HCEC 1CT (cell line): ENCODE results near the gene PRKAR1B.

Experiments
- DNase-seq: peaks from one replicate; pipeline ENCODE4 v3.0.0-alpha.2; 2017

The PRKAR1B gene

DNA sequence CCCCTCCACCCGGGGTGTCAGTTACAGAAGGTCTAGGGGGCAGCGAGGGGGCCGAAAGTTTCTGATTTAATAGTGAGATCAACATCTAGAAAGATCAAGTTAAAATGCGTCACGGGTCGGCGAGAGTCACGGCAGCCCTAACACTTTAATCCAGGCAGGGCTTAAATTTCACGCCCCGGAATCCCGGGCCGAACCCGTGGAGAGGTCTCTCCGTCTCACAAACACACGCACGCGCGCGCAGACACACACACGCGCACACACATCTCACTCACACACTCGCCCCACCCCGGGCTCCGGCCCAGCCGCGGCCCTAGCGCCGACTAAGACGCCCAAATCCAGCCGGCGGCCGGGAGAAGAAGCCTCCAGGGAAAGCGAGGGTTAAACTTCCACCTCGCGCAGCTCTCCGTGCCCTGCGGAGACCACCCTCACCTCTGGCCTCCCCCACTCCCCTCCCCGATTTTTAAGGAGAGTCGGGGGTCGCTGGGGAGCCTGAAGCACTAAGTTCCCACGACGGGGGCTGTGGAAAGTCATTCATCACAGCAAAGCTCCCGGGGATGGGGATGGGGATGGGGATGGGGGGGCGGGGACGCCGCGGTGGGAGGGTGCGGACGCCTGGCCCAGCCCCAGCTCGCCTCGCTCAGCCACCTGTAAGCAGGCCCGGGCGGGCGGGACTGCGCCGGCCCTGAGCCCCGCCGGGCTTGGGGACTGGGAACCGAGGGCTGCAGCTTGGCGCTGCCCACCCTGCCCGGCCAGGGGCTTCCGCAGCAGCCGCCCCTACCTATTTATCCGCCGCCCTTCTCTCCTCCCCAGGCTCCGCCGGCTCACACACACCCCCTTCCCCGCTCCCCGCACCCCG lies 209.1 kb downstream of the PRKAR1B start:
- DNase-seq = peak; percentile 70

GRCh38 chr7:516606-517456 lies 210.2 kb downstream of the PRKAR1B start:
- peak; percentile 78 for DNase-seq

DNA sequence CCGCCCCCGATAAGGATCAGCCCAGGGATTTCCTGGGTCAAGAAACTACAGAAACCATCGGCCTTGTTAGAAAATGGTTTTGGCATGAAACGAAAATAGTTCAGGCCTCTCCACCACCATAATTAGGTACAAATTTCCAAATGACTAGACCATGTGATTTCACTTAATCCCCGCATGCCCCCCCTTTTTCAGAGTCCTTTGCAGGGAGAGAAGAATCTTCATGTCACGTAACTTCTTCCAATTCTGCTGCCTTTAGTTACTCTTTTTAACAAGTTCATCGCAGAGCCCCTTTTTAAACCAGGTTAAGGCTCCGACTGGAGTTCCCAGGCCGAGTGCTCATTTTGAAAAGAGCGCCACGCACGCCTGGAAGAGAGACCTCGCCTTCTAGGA lies 210.9 kb downstream of the PRKAR1B start:
- no peak for DNase-seq

- DNase-seq = no peak
Measured at GRCh38 chr7:515628-516027, 211.5 kb downstream of the PRKAR1B start.

- no peak for DNase-seq
Measured at GRCh38 chr7:514651-515598, 212.2 kb downstream of the PRKAR1B start.

GRCh38 chr7:514242-514641 lies 212.8 kb downstream of the PRKAR1B start:
- no peak for DNase-seq

GRCh38 chr7:513521-514166 lies 213.4 kb downstream of the PRKAR1B start:
- peak; percentile 47 for DNase-seq

GRCh38 chr7:512541-513311 lies 214.4 kb downstream of the PRKAR1B start:
- no peak for DNase-seq

GRCh38 chr7:512146-512510 lies 215.0 kb downstream of the PRKAR1B start:
- DNase-seq = no peak

- DNase-seq = no peak
Measured at GRCh38 chr7:511476-512145, 215.5 kb downstream of the PRKAR1B start.

- DNase-seq = no peak
Measured at GRCh38 chr7:510782-511281, 216.2 kb downstream of the PRKAR1B start.

GRCh38 chr7:510131-510481 lies 217.0 kb downstream of the PRKAR1B start:
- no peak for DNase-seq

DNA sequence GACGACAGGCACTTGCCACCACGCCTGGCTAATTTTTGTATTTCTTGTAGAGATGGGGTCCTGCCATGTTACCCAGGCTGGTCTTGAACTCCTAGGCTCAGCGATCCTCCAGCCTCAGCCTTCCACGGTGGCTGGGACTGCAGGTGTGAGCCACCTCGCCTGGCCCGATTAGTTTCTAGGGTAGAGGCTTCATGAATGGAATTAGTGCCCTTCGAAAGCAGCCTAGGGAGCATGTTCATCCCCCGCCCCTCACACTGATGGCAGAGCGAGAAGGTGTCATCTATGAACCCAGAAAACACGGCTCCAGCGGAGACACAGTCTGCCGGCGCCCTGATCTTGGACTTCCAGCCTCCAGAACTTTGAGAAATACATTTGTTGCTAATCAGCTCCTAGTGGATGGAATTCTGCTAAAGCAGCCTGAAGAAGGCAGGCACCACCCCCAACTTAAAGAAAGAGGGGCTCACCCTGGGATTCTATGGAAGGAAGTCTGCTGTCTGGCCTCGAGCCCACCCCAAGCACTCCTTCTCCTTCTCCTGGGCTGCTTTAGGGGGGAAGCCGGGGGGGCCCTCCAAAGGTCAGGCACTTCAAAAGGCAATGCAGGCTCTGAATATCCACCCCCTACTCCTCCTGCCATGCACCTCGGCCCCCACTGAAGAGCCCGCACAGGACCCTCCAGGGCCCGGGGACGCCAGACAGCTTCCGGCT lies 217.5 kb downstream of the PRKAR1B start:
- DNase-seq = no peak

DNA sequence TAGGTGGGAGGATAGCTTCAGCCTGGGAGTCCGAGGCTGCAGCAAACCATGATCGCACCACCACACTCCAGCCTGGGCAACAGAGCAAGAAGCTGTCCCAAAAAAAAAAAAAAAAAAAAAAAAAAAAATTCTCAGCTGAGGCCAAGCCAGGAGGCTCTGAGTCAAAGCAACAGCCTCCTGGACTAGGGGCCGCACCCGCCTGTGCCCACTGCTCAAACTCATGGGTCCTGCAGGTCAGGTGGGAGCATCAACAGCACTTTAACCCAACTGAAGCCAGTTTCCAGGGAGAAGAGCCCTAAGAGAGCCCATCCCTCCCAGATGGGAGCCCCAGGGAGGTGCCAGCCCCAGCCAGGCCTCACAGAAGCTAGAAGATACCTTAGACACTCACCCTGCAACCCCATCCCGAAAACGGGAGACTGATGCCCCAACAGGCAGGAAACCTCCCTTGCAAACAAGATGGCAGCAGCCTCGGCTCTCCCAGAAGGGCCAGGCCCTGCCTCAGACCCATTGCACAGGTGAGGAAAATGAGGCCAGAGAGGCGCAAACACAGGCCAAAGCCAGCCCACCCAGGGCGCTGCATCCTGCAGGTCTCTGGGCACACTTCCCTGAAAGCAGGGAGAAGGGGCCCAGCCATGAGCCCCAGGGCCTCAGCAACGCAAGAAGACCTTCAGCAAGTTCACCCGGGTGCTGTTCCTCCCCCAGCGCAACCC lies 218.5 kb downstream of the PRKAR1B start:
- DNase-seq = no peak

GRCh38 chr7:507623-508300 lies 219.3 kb downstream of the PRKAR1B start:
- DNase-seq = no peak

DNA sequence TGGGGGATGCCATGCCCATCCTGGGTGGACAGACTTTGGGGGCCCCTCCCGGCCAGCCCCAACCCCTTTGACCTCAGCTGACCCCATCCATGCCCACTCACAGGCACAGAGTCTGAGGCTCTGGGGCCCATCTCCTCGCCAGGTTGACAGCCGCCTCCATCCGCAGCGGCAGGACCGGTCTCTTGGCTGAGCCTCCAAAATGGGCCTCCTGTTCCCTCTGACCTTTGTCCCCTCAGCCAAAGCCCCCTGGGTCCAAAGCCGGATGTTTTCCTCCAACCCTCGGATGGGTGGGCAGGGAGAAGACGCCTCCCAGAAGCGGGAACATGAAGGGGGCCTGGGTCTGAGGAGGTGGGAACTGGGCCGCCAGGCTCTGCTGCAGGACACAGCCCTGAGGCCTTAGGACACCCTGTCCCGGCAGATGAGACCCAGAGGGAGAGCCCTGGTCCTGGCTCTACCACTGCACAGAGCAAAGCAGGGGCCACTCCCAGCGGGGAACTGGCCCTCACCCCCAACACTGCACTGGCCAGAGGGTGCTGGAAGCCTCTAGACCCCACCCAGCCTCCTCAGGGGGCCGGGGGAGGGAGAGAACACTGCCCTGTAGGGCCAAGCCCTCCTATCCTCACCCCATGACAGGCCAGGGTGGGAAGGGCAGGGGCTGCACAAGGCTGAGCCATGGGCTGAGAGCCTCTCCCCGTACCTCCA lies 220.0 kb downstream of the PRKAR1B start:
- no peak for DNase-seq

- DNase-seq = no peak
Measured at GRCh38 chr7:506391-506831, 220.7 kb downstream of the PRKAR1B start.

GRCh38 chr7:505171-505570 lies 221.9 kb downstream of the PRKAR1B start:
- DNase-seq = no peak
